IPS-20b (cell line): ENCODE data around the gene CD74.

ENCODE experiments used
- H3K27ac ChIP-seq: one replicate; pipeline ENCODE4 v1.5.1; 2013; ENCODE audit warnings: low read length
- H3K27me3 ChIP-seq: 2 replicates; pipeline ENCODE4 v1.6.1; 2013; ENCODE audit warnings: mild to moderate bottlenecking, low read length, inconsistent platforms; ENCODE audit not compliant: insufficient read depth
- H3K36me3 ChIP-seq: 2 replicates; pipeline ENCODE4 v1.6.1; 2013; ENCODE audit warnings: low read depth, mild to moderate bottlenecking, inconsistent platforms, low read length, moderate library complexity; ENCODE audit not compliant: insufficient read depth
- H3K4me1 ChIP-seq: 2 replicates; pipeline ENCODE4 v1.6.1; 2013; ENCODE audit warnings: mild to moderate bottlenecking, control low read depth, inconsistent platforms, low read length, moderate library complexity; ENCODE audit not compliant: insufficient read depth
- H3K4me3 ChIP-seq: 2 replicates; pipeline ENCODE4 v1.5.1; 2013; ENCODE audit warnings: mild to moderate bottlenecking, low read length, inconsistent platforms
- H3K9ac ChIP-seq: 2 replicates; pipeline ENCODE4 v1.6.1; 2013; ENCODE audit warnings: low read depth, mild to moderate bottlenecking, inconsistent platforms, low read length, moderate library complexity
- H3K9me3 ChIP-seq: 2 replicates; pipeline ENCODE4 v1.6.1; 2013; ENCODE audit warnings: mild to moderate bottlenecking, low read depth, low read length, inconsistent platforms; ENCODE audit not compliant: insufficient read depth

Gene CD74

DNA sequence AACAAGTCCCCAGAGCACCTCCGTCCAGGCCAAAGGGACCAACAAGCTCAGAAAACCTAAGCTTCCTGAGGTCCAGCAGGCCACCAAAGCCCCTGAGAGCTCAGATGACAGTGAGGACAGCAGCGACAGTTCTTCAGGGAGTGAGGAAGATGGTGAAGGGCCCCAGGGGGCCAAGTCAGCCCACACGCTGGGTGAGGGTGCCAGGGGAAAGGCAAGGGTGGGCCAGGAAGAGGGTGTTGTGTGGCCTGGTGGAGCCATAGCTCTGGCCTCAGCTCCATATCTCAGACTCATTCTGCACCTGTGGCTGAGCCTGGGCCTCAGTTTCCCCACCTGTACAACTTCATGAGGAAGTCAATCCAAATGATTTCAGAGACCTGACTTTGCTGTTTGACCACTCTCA lies 20.7 kb downstream of the CD74 start:
- no peaks in the 10 kb centered on the region for H3K27me3 ChIP-seq
- H3K36me3 ChIP-seq = peaks cover 99% of the 10 kb centered on the region
- H3K27ac ChIP-seq = no peak overlapping the region
- no peak overlapping the region for H3K9ac ChIP-seq
- H3K4me1 ChIP-seq = no peaks in the 10 kb centered on the region
- H3K4me3 ChIP-seq = no peak overlapping the region
- no peaks in the 10 kb centered on the region for H3K9me3 ChIP-seq

DNA sequence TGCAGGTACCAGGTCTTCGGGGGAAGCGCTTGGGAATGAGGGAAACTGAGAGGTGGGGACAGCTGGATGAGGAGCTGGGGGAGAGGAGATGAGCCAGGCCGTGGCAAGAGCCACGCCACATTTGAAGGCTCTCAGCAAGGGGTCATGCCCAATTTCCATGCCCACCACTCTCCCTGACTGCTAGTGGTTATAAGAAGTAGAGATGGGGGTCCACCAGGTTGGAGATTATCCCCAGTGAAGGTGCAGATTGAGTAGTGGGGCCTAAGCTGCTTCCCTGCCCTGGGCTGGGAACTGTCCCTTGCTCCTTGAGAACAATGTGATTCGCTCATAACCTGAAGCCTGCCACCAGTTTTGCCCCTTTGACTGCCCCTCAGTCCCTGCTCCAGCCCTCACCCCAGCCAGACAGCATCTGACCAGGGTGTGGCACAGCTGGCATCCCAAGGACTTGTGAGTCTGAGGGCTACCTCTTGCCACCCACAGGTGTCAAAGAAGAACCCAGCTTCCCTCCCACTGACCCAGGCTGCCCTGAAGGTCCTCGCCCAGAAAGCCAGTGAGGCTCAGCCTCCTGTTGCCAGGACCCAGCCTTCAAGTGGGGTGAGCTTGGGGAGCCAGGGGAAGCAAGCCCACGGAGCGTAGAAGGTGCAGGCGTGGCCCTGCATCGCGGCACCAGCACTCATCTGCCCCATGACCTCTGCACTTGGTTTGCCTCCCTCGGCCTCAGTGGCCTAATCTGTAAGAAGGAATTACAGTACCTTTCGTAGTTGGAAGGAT lies 21.5 kb downstream of the CD74 start:
- Histone ChIP-seq H3K36me3 (peaks cover 100% of the 10 kb centered on the region), H3K9me3 (no peaks in the 10 kb centered on the region), H3K4me1 (no peaks in the 10 kb centered on the region), H3K27ac (no peak overlapping the region), H3K27me3 (no peaks in the 10 kb centered on the region), H3K4me3 (no peak overlapping the region), H3K9ac (no peak overlapping the region)

DNA sequence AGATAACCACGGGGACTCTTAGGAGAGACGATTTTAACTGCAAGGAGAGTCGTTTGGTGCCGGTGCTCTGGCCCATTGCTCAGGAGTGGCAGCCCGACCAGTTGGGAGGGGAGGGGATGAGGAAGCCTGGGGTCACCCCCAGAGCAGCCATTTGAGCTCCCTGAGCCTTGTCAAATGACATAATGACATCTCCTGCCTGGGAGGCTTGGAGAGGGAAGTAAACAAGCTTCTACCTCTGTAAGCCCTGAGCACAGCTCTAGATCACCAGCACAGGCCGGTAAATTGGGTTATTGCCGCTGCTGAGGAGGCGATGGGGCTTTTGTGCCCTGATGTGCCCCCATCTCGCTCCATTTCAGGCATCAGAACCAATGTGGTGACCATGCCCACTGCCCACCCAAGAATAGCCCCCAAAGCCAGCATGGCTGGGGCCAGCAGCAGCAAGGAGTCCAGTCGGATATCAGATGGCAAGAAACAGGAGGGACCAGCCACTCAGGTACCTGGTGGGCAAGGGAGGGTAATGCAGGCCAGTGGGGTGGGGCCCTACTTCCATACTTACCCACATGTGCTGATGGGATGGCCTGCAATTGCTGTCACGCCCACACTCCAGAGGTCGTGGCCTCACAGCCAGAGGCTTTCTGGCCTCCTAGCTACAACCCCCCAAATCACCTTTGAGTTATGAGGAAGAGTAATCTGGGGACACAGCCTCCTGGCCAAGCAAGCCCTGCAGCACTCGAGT lies 23.0 kb downstream of the CD74 start:
- Histone ChIP-seq H3K9me3 (no peaks in the 10 kb centered on the region), H3K27me3 (no peaks in the 10 kb centered on the region), H3K4me1 (no peaks in the 10 kb centered on the region), H3K9ac (no peak overlapping the region), H3K36me3 (peaks cover 99% of the 10 kb centered on the region), H3K27ac (no peak overlapping the region), H3K4me3 (no peak overlapping the region)

DNA sequence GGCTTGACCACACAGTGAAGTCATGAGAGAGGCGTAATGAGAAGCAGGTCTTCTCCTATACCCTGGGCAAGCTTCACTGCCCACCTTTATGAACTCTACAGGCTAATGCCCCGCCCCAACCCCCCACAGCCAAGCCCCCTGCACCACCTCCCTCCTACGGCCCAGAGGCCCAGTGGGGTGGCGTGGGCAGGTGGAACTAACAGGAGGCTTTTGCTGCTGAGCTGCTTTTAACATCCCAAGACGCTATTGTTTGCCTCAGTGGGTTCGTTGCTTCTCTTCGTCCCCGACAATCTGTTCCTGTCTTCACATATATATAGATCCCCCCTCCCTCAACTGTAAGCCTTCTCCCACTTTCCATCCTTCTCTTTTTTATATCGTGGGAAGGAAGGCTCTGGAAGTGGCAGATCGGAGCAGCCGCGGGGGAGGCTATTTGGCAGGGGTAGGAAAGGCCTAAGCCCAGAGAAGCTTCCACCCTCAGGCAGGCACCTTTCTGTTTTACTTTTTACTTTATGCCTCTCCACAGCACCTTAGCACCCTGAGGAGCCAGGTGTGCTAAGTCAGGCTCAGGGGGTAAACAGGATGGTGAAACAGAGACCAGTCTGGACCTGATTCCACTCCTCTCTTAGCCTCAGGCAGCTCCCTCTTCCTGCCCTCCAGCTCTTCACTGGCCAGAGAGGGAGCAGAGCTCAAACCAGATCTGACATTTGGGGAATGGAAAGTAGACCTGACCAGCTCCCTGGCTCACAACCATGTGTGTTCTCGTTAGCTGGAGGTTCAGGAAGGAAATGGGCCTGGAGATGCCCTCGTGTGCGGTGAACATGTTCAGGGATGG lies 26.5 kb downstream of the CD74 start:
- no peak overlapping the region for H3K9ac ChIP-seq
- H3K27ac ChIP-seq = no peak overlapping the region
- H3K4me3 ChIP-seq = no peak overlapping the region
- peaks cover 99% of the 10 kb centered on the region for H3K36me3 ChIP-seq
- H3K9me3 ChIP-seq = no peaks in the 10 kb centered on the region
- no peaks in the 10 kb centered on the region for H3K4me1 ChIP-seq
- no peaks in the 10 kb centered on the region for H3K27me3 ChIP-seq

DNA sequence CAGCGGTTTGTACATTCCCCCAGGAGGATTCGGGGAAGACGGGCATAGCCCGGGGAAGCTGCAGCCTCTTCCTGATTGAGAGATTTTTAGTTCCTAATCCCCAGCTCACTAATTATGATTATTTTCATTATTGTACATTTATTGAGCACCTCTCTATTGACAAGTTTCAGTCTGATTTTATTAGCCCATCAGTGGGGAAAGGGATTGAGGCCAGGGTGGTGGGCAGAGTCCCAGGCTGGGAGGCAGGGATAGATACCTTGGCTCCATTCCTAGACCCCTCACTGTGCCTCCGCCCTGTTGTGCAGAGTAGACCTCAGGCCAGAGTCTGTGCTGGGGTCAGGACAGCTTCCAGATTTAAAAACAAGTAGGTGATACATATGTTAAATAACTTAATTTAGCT lies 28.0 kb downstream of the CD74 start:
- Histone ChIP-seq H3K4me1 (no peaks in the 10 kb centered on the region), H3K36me3 (peaks cover 99% of the 10 kb centered on the region), H3K27ac (no peak overlapping the region), H3K4me3 (no peak overlapping the region), H3K9ac (no peak overlapping the region), H3K27me3 (no peaks in the 10 kb centered on the region), H3K9me3 (no peaks in the 10 kb centered on the region)

DNA sequence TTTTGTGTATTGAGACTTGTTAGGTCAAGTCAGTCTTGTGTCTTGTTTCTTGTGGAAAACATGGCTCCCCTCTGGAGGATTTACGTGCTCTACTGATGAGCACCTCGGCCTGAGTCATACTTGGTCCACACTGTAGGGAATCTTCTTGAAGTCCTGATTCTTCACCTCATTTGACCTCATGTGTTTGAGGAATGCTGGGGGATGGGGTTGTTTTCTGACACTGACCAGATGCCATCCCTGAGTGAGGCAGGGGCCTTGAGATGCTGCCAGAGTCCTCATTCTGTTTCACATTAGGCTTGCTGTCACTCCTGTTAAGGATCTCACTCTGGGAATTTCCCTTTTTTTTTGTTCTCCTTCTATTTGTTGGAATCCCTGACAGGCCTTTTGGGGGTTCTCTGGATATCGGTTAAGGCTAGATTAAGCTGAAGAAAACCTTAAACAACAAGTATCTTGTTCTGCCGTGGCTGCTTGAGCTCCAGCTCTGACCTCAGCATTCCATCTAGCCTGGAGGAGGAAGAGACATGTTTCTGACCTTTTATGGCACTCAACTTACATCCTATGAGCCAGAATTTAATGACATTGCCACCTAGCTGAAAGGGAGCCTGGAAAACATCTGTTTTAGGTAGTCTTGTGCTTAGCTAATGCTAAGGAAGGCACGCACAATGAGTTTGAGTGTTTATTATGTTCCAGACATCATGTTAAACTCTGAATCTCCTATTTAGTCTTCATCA lies 34.6 kb downstream of the CD74 start:
- H3K9ac ChIP-seq = no peak overlapping the region
- H3K4me3 ChIP-seq = no peak overlapping the region
- H3K4me1 ChIP-seq = no peaks in the 10 kb centered on the region; the same call in 1 of the 2 replicates
- H3K36me3 ChIP-seq = peaks cover 100% of the 10 kb centered on the region
- no peak overlapping the region for H3K27ac ChIP-seq
- no peaks in the 10 kb centered on the region for H3K27me3 ChIP-seq
- H3K9me3 ChIP-seq = no peaks in the 10 kb centered on the region

DNA sequence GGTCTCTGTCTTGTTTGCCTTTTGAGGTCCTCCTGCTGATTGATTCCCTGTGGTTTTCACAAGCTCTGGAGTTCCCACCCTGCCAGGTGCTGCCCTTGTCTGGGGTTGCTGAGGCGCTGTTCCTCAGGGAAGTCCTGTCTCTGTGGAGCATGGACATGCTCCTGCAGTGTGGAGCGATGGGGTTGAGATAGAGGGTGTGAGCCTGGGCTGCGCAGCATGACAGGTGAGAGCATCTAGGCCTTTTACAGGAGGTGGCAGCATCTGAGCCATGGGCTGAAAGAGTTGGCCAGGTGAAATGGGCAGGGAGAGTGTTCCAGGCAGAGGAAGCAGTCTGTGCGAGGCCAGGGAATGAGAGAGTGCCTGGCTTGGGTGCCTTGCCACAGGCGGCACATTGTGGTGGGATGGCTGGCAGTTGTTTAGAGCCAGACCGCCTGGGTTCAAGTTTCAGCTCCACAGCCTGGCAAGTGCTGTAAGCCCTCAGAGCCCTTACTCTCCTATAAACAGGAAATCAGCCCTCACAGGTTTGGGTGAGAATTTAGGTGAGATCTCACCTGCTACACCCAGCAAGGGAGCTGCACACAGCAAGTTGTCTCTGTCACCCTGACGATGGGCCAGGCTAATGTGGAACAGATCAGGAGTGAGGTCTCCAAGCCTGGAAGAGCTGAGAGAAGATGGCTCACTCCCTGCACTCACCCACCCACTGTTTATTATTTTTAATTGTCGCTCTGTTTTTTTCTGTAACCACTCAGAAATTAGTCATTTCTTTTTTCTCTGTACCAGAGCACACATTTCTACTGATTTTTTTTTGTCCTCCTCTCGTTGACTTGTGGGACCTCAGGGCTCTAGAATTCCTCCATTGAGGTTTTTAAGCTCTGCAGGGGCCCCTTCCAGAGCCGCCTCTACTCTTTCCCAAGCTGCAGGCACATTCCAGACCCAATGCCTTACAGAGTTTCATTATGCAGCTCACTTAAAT lies 35.6 kb downstream of the CD74 start:
- Histone ChIP-seq H3K27me3 (no peaks in the 10 kb centered on the region), H3K36me3 (peaks cover 100% of the 10 kb centered on the region), H3K4me1 (no peaks in the 10 kb centered on the region; the same call in 1 of the 2 replicates), H3K9me3 (no peaks in the 10 kb centered on the region), H3K27ac (no peak overlapping the region), H3K9ac (no peak overlapping the region), H3K4me3 (no peak overlapping the region)

DNA sequence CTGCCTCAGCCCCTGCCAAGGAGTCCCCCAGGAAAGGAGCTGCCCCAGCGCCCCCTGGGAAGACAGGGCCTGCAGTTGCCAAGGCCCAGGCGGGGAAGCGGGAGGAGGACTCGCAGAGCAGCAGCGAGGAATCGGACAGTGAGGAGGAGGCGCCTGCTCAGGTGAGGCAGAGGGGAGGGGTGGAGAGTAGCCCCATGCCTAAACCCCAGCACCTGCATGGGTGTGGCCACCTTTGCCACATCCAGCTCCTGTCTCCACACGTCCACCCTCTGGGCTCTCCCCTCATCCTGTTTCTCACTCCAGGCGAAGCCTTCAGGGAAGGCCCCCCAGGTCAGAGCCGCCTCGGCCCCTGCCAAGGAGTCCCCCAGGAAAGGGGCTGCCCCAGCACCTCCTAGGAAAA lies 38.1 kb downstream of the CD74 start:
- Histone ChIP-seq H3K4me3 (no peak overlapping the region), H3K9ac (no peak overlapping the region), H3K9me3 (no peaks in the 10 kb centered on the region), H3K27me3 (no peaks in the 10 kb centered on the region), H3K4me1 (no peaks in the 10 kb centered on the region; the same call in 1 of the 2 replicates), H3K36me3 (peaks cover 100% of the 10 kb centered on the region), H3K27ac (no peak overlapping the region)

DNA sequence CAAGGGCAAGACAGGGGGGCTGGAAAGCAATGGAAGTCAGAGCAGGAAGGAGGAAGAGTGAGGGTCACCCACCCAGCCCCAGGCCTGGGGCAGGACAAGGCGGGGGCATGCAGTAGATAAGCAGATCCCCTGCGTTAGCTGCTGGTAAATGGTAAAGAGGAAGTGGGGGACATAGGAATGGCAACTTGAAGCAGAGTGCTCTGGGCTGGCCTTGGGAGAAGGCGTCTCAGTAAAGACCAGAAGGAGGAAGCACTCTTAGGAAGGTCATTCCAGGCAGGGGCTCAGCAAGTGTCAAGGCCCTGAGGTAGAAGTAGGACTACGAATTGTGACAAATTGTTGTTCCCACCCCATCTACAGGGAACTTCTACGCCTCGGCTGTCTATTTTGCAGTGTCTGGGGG lies 40.1 kb downstream of the CD74 start:
- H3K4me3 ChIP-seq = no peak overlapping the region
- H3K27ac ChIP-seq = no peak overlapping the region
- H3K4me1 ChIP-seq = no peaks in the 10 kb centered on the region; the same call in 1 of the 2 replicates
- H3K9me3 ChIP-seq = no peaks in the 10 kb centered on the region
- no peaks in the 10 kb centered on the region for H3K27me3 ChIP-seq
- peaks cover 100% of the 10 kb centered on the region for H3K36me3 ChIP-seq
- no peak overlapping the region for H3K9ac ChIP-seq

DNA sequence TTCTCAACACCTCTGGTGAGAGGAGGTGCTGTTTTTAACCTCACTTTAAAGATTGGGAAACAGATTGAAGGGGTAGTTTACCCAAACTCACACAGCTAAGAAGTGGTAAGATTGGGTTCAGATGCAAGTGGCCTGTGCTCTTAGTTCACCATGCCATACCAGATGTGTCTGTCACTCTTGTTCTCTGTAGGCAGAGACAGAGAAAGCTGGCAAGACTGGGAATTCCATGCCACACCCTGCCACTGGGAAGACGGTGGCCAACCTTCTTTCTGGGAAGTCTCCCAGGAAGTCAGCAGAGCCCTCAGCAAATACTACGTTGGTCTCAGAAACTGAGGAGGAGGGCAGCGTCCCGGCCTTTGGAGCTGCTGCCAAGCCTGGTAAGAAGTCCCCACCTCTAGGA lies 44.2 kb downstream of the CD74 start:
- Histone ChIP-seq H3K27ac (no peak overlapping the region), H3K4me1 (no peaks in the 10 kb centered on the region), H3K4me3 (no peak overlapping the region), H3K36me3 (peaks cover 97% of the 10 kb centered on the region), H3K27me3 (no peaks in the 10 kb centered on the region), H3K9ac (no peak overlapping the region), H3K9me3 (no peaks in the 10 kb centered on the region)
